Gastroesophageal sphincter (tissue), 4 donors: ENCODE data around the gene SLC24A3. TPM values are rescaled to one million over a fixed set of nuclear protein-coding genes. Genes with fewer than 3 reads are reported as not detected.

ENCODE experiments used
- ATAC-seq: fragments of 150-250 bp; one replicate; pipeline ENCODE4 v1.9.1; 2016; ENCODE audit warnings: mild to moderate bottlenecking, moderate library complexity
- H3K27ac ChIP-seq, 4 donors: fragments of 200-600 bp; sonication (generic) in 3 of 4; 1 replicate in 3 of 4; 2 replicates in 1 of 4; pipeline ENCODE4 v1.5.1; 2016 to 2019
- H3K27me3 ChIP-seq: fragments of 200-600 bp; sonication (generic); one replicate; pipeline ENCODE4 v1.5.1; 2019
- H3K36me3 ChIP-seq, 2 donors: fragments of 200-600 bp; sonication (generic); one replicate each; pipeline ENCODE4 v1.5.1; 2019; ENCODE audit warnings: control low read depth in 1 of 2
- H3K4me1 ChIP-seq, 3 donors: fragments of 200-600 bp; sonication (generic); 1 replicate in 2 of 3; 2 replicates in 1 of 3; pipeline ENCODE4 v1.5.1; 2016 to 2019; ENCODE audit warnings: control low read depth in 2 of 3
- H3K4me3 ChIP-seq, 2 donors: fragments of 200-600 bp; sonication (generic); one replicate each; pipeline ENCODE4 v1.5.1; 2019; ENCODE audit warnings: mild to moderate bottlenecking in 1 of 2, moderate library complexity in 1 of 2
- H3K9me3 ChIP-seq, 3 donors: fragments of 200-600 bp; sonication (generic); one replicate each; pipeline ENCODE4 v1.5.1; 2017 to 2019; ENCODE audit warnings: control low read depth in 2 of 3
- EP300 ChIP-seq: sonication (generic); formaldehyde crosslinking; IDR thresholded peaks from one replicate; pipeline ENCODE4 v1.6.1; 2017; ENCODE audit warnings: antibody characterized with exemption, mild to moderate bottlenecking
- POLR2A ChIP-seq, 2 donors: fragments of 450-650 bp; IDR thresholded peaks; one replicate each; pipeline ENCODE4 v1.6.1; 2017; ENCODE audit warnings: antibody characterized with exemption in 2 of 2, mild to moderate bottlenecking in 2 of 2, moderate library complexity in 1 of 2
- POLR2AphosphoS5 ChIP-seq: sonication (generic); formaldehyde crosslinking; IDR thresholded peaks from one replicate; pipeline ENCODE4 v1.6.1; 2017; ENCODE audit warnings: antibody characterized with exemption
- WGBS, 2 donors: methylation state at CpG; one replicate each; pipeline ENCODE4 v1.1.5; 2018; ENCODE audit warnings: low coverage in 1 of 2; 5-methylcytosine and 5-hydroxymethylcytosine counted together
- total RNA-seq, 4 donors: library from RNA; depleted of rRNA; stranded (reverse); fragments of >200 nt; gene quantifications; one replicate each; pipeline ENCODE4 v1.1.0, GENCODE V29; 2016
- TF ChIP-seq, protein P1 (sequence below), 4 experiments: fragments of 200-600 bp in 2 of 4; fragments of 450-650 bp in 2 of 4; sonication (generic) in 1 of 4; IDR thresholded peaks; one replicate each; pipeline ENCODE4 v1.5.1; 2017 to 2019; ENCODE audit warnings: antibody characterized with exemption in 4 of 4, mild to moderate bottlenecking in 2 of 4, moderate library complexity in 2 of 4

The SLC24A3 gene
- total RNA-seq, 4 donors from 2014 or later, result 2.7 to 13.5 (median 5.5) TPM

DNA sequence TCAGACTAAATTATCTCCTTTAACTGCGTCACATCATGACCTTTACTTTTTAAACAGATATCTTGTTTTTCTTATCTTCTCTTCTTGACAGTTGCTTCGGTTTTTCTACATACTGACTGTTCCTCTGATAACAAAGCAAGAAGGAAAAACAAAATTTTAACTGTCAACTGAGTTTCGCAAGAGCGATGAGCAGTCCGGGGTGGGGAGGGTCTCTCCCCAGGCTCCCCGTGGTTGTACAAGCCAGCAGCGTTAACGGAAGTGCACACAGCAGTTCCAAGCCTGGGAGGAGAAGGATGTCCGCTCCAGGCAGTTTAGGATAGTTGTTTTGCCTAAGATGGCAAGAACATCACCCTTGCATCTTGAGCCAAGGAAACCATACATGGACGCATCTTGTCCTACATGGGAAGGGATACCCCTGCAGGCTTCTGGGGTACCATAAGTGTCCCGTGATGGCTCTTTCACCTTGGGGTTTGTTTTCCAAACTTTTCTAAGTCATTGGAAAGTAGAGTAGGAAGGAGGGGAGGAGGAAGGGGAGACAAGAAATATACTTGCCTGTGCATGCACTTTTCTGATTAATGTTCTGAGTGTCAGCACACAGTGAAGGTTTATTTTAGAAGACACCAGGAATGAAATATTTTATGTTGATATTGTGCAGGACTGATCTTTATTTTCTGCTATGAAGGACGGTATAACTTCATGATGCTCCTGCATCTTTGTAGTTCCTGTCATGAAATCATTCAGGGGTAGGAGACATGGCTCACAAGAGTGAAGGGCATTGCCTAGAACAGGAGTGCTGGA lies 20.8 kb downstream of the SLC24A3 start:
- H3K36me3 ChIP-seq, result no peaks in the 10 kb centered on the region
- H3K27ac ChIP-seq, result peak overlapping the region in 1 of 4 donors; percentile 44
- WGBS, 2 donors, result 24 to 41% methylated on average over 10 of the region's 12 CpGs
- peaks cover 0 to 10% (median 0%) of the 10 kb centered on the region in 3 donors for H3K4me1 ChIP-seq
- no peaks in the 10 kb centered on the region for H3K27me3 ChIP-seq
- no peak overlapping the region for H3K4me3 ChIP-seq
- TF ChIP-seq POLR2A (IDR thresholded peaks at IDR 0.05) (no peak), EP300 (no peak), POLR2AphosphoS5 (no peak)
- TF ChIP-seq, protein P1, sequence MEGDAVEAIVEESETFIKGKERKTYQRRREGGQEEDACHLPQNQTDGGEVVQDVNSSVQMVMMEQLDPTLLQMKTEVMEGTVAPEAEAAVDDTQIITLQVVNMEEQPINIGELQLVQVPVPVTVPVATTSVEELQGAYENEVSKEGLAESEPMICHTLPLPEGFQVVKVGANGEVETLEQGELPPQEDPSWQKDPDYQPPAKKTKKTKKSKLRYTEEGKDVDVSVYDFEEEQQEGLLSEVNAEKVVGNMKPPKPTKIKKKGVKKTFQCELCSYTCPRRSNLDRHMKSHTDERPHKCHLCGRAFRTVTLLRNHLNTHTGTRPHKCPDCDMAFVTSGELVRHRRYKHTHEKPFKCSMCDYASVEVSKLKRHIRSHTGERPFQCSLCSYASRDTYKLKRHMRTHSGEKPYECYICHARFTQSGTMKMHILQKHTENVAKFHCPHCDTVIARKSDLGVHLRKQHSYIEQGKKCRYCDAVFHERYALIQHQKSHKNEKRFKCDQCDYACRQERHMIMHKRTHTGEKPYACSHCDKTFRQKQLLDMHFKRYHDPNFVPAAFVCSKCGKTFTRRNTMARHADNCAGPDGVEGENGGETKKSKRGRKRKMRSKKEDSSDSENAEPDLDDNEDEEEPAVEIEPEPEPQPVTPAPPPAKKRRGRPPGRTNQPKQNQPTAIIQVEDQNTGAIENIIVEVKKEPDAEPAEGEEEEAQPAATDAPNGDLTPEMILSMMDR (IDR thresholded peaks at IDR 0.05), result no peak
- ATAC-seq, result no peak
- H3K9me3 ChIP-seq, result peaks cover 0 to 4% (median 0%) of the 10 kb centered on the region in 3 donors

DNA sequence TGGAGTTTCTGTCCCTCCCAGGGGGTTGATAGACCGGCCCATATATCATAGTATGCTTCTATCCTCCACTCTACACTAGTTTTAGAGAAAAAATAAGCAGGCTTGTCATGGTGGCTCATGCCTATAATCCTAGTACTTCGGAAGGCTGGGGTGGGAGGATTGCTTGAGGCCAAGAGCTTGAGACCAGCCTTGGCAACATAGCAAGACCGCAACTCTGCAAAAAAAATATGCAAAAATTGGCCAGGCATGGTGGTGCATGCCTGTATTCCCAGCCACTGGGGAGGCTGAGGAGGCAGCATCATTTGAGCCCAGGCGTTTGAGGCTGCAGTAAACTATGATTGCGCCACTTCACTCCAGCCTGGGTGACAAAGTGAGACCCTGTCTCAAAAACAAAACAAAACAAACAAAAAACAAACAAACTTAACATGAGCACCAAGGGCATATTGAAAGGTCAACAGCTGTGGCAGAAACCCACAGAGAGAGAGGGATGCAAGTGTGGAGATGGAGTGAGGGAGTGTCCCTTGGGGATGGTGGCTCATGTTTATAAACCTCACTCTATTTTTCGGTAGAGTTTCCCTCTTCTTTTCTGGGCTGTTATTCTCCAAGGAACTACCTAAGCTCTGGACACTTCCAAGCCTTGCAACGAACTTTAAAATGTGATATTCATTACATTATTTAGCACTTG lies 24.1 kb downstream of the SLC24A3 start:
- Histone ChIP-seq H3K9me3 (peaks cover 0 to 1% (median 0%) of the 10 kb centered on the region in 3 donors), H3K36me3 (no peaks in the 10 kb centered on the region), H3K4me3 (no peak overlapping the region), H3K4me1 (peaks cover 0 to 9% (median 0%) of the 10 kb centered on the region in 3 donors), H3K27ac (no peak overlapping the region), H3K27me3 (no peaks in the 10 kb centered on the region)
- TF ChIP-seq, protein P1 (IDR thresholded peaks at IDR 0.05), result no peak
- TF ChIP-seq POLR2AphosphoS5 (no peak), POLR2A (IDR thresholded peaks at IDR 0.05) (no peak), EP300 (no peak)
- 88 to 97% methylated on average over 7 of the region's 7 CpGs for WGBS, 2 donors
- ATAC-seq, result no peak

DNA sequence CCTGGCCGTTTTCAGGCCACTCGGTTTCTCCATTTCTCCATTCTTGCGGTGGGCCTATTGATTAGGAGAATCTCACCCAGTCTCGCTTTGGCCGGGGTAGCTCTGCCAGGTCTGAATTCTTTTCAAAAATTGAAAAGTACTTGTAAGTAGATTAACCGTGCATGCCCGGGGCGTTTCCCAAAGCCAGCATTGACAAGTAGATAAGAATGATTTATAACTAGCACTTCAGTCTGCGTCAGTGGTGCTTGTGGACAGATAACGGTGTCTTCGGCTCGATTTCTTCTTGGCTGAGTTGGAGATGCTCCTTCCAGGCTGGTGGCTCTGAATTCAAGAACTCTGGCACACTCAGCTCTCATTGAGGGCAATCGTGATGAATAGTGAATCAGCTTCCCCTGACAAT lies 29.0 kb downstream of the SLC24A3 start:
- no peaks in the 10 kb centered on the region for H3K27me3 ChIP-seq
- TF ChIP-seq, protein P1 (IDR thresholded peaks at IDR 0.05), result no peak
- ATAC-seq, result no peak
- H3K36me3 ChIP-seq, result no peaks in the 10 kb centered on the region
- H3K4me1 ChIP-seq, result no peaks in the 10 kb centered on the region
- no peaks in the 10 kb centered on the region for H3K9me3 ChIP-seq
- H3K4me3 ChIP-seq, result no peak overlapping the region
- WGBS, 2 donors, result 80 to 96% methylated on average over 1 to 4 of the region's 13 CpGs
- H3K27ac ChIP-seq, result no peak overlapping the region

DNA sequence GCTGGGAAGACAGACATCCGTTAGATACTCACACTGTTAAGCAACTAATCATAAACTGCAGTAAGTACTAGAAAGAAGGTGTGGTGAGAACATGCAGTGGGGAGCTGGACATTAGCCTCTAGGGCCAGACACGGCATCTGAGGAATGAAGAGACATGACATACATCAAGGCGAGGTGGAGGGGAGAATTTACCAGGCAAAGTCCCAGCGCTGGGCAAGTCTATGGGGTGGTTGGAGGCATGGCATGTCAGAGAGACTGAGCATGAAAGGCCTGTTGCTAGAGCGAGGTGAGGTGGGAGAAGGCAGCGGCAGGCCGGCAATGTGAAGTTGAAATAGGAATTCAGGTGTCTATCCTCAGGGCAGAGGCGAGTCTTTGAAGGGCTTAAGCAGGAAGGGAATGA lies 31.8 kb downstream of the SLC24A3 start:
- Histone ChIP-seq H3K4me1 (peaks cover 0 to 1% (median 0%) of the 10 kb centered on the region in 3 donors), H3K4me3 (no peak overlapping the region), H3K9me3 (no peaks in the 10 kb centered on the region), H3K36me3 (no peaks in the 10 kb centered on the region), H3K27ac (no peak overlapping the region), H3K27me3 (no peaks in the 10 kb centered on the region)
- WGBS, 2 donors, result 91 to 93% methylated on average over 5 to 8 of the region's 8 CpGs
- ATAC-seq, result no peak
- TF ChIP-seq POLR2AphosphoS5 (no peak), EP300 (no peak), POLR2A (IDR thresholded peaks at IDR 0.05) (no peak)
- TF ChIP-seq, protein P1 (IDR thresholded peaks at IDR 0.05), result no peak
